IMR-90 (cell line): ENCODE results near the gene RPL36A. TPM values are rescaled to one million over a fixed set of nuclear protein-coding genes. Genes with fewer than 3 reads are reported as not detected.

Source experiments
- ATAC-seq: fragments of 200-7000 bp; cut with Tn5 transposase; 2 replicates; pipeline ENCODE4 v1.9.1; 2020; ENCODE audit warnings: low read depth, mild to moderate bottlenecking, moderate library complexity
- BruUV-seq: library from RNA; stranded (reverse); fragments of 400-500 nt; replicated peaks from 2 replicates; lab custom pipeline; 2021; lab: Mats Ljungman, UMichigan
- CTCF ChIA-PET: fragments of 300-600 bp; formaldehyde crosslinking; extraction: SDS; loops from one replicate; lab custom pipeline; 2021; ENCODE audit warnings: antibody characterized with exemption; lab: Yijun Ruan, JAX
- POLR2A ChIA-PET: fragments of 300-600 bp; sonication (Branson Sonifier 250); formaldehyde crosslinking; loops from one replicate; lab custom pipeline; 2022; ENCODE audit warnings: antibody characterized with exemption; ENCODE audit not compliant: unreplicated experiment; lab: Charles Lee
- DNase-seq: peaks from one replicate; pipeline ENCODE4 v3.0.0; 2013
- H2AFZ ChIP-seq: replicated peaks from 2 replicates; pipeline ENCODE3; 2013; ENCODE audit warnings: low read length, mild to moderate bottlenecking; ENCODE audit not compliant: poor library complexity
- H2AK5ac ChIP-seq: 2 replicates; pipeline ENCODE4 v1.6.1; 2013; ENCODE audit warnings: low read depth, low read length, inconsistent platforms
- H2AK9ac ChIP-seq: replicated peaks from 2 replicates; pipeline ENCODE3; 2013; ENCODE audit warnings: mild to moderate bottlenecking, low read depth, low read length, moderate library complexity; ENCODE audit not compliant: poor library complexity
- H2BK120ac ChIP-seq: 2 replicates; pipeline ENCODE4 v1.6.1; 2013; ENCODE audit warnings: low read depth, low read length, inconsistent platforms
- H2BK15ac ChIP-seq: 3 replicates; pipeline ENCODE4 v1.6.1; 2013; ENCODE audit warnings: low read depth, low read length, inconsistent platforms
- H2BK20ac ChIP-seq: 2 replicates; pipeline ENCODE4 v1.6.1; 2013; ENCODE audit warnings: low read depth, mild to moderate bottlenecking, inconsistent platforms, low read length, moderate library complexity
- H2BK5ac ChIP-seq: 2 replicates; pipeline ENCODE4 v1.6.1; 2013; ENCODE audit warnings: mild to moderate bottlenecking, low read depth, low read length, inconsistent platforms; ENCODE audit not compliant: poor library complexity, severe bottlenecking
- H3K14ac ChIP-seq: replicated peaks from 2 replicates; pipeline ENCODE4 v1.6.1; 2013; ENCODE audit warnings: low read depth, low read length, inconsistent platforms
- H3K18ac ChIP-seq: 2 replicates; pipeline ENCODE4 v1.6.1; 2013; ENCODE audit warnings: low read depth, low read length, control low read depth
- H3K23ac ChIP-seq: 2 replicates; pipeline ENCODE4 v1.6.1; 2013; ENCODE audit warnings: low read depth, low read length, inconsistent platforms
- H3K27ac ChIP-seq: 2 replicates; pipeline ENCODE4 v1.5.1; 2013; ENCODE audit warnings: mild to moderate bottlenecking, control low read depth, low read length; ENCODE audit not compliant: insufficient read depth
- H3K27me3 ChIP-seq: 2 replicates; pipeline ENCODE4 v1.6.1; 2013; ENCODE audit warnings: low read length; ENCODE audit not compliant: control insufficient read depth, insufficient read depth
- H3K36me3 ChIP-seq: 2 replicates; pipeline ENCODE4 v1.6.1; 2013; ENCODE audit warnings: low read length, mixed read lengths; ENCODE audit not compliant: control insufficient read depth, insufficient read depth
- H3K4ac ChIP-seq: 2 replicates; pipeline ENCODE4 v1.6.1; 2013; ENCODE audit warnings: low read depth, low read length, inconsistent platforms
- H3K4me1 ChIP-seq: 2 replicates; pipeline ENCODE4 v1.6.1; 2013; ENCODE audit warnings: low read length, mixed read lengths; ENCODE audit not compliant: control insufficient read depth, insufficient read depth
- H3K4me2 ChIP-seq: 2 replicates; pipeline ENCODE4 v1.6.1; 2013; ENCODE audit warnings: low read depth, mild to moderate bottlenecking, control low read depth, low read length, moderate library complexity
- H3K4me3 ChIP-seq: 2 replicates; pipeline ENCODE4 v1.5.1; 2013; ENCODE audit warnings: low read depth, mild to moderate bottlenecking, control low read depth, low read length, moderate library complexity; ENCODE audit not compliant: insufficient read depth
- H3K56ac ChIP-seq: 2 replicates; pipeline ENCODE4 v1.6.1; 2013; ENCODE audit warnings: low read length, inconsistent platforms; ENCODE audit not compliant: insufficient read depth; ENCODE audit errors: extremely low read depth
- H3K79me1 ChIP-seq, 2 experiments: 2 replicates each; pipeline ENCODE4 v1.6.1; 2013; ENCODE audit warnings: low read length in 2 of 2, inconsistent platforms in 1 of 2, low read depth in 1 of 2
- H3K9ac ChIP-seq: 2 replicates; pipeline ENCODE4 v1.6.1; 2013; ENCODE audit warnings: low read depth, low read length, control low read depth
- H3K9me1 ChIP-seq: 2 replicates; pipeline ENCODE4 v1.6.1; 2013; ENCODE audit warnings: low read length, inconsistent platforms; ENCODE audit not compliant: insufficient read depth
- H3K9me3 ChIP-seq: 2 replicates; pipeline ENCODE4 v1.6.1; 2013; ENCODE audit warnings: low read length; ENCODE audit not compliant: control insufficient read depth, insufficient read depth
- H4K20me1 ChIP-seq: 2 replicates; pipeline ENCODE4 v1.6.1; 2013; ENCODE audit warnings: low read length, inconsistent platforms; ENCODE audit not compliant: insufficient read depth
- H4K5ac ChIP-seq: 2 replicates; pipeline ENCODE4 v1.6.1; 2013; ENCODE audit warnings: mild to moderate bottlenecking, low read depth, low read length, control low read depth
- H4K8ac ChIP-seq, 2 experiments: 2 replicates each; pipeline ENCODE4 v1.6.1; 2013; ENCODE audit warnings: low read depth in 2 of 2, low read length in 2 of 2, control low read depth in 1 of 2, inconsistent platforms in 1 of 2
- H4K91ac ChIP-seq: 2 replicates; pipeline ENCODE4 v1.6.1; 2013; ENCODE audit warnings: low read depth, low read length, inconsistent platforms; ENCODE audit not compliant: insufficient read depth
- BHLHE40 ChIP-seq: fragments of 150-350 bp; IDR thresholded peaks from 2 replicates; pipeline ENCODE4 v1.6.1; 2016; ENCODE audit warnings: mild to moderate bottlenecking, low read depth, low read length
- CEBPB ChIP-seq: IDR thresholded peaks from 2 replicates; pipeline ENCODE4 v1.6.1; 2012; ENCODE audit warnings: low read depth, low read length, improper control_type of control experiment
- FOS ChIP-seq: fragments of 150-350 bp; IDR thresholded peaks from 2 replicates; pipeline ENCODE4 v1.6.1; 2016; ENCODE audit warnings: low read depth, low read length
- MAFK ChIP-seq: IDR thresholded peaks from 2 replicates; pipeline ENCODE4 v1.6.1; 2012; ENCODE audit warnings: low read depth, low read length, improper control_type of control experiment
- MAZ ChIP-seq: IDR thresholded peaks from 2 replicates; pipeline ENCODE4 v1.6.1; 2012; ENCODE audit warnings: low read depth, mild to moderate bottlenecking, low read length, improper control_type of control experiment, moderate library complexity, borderline replicate concordance
- NFE2L2 ChIP-seq: fragments of 150-350 bp; IDR thresholded peaks from 2 replicates; pipeline ENCODE4 v1.6.1; 2016; ENCODE audit warnings: low read depth, mild to moderate bottlenecking, low read length
- RAD21 ChIP-seq: IDR thresholded peaks from 2 replicates; pipeline ENCODE4 v1.6.1; 2012; ENCODE audit warnings: low read length, improper control_type of control experiment
- RCOR1 ChIP-seq: IDR thresholded peaks from 2 replicates; pipeline ENCODE4 v1.6.1; 2012; ENCODE audit warnings: mild to moderate bottlenecking, low read length, improper control_type of control experiment; ENCODE audit not compliant: insufficient replicate concordance
- RFX5 ChIP-seq: IDR thresholded peaks from 2 replicates; pipeline ENCODE4 v1.8.0; 2012; ENCODE audit warnings: low read depth, mild to moderate bottlenecking, low read length, moderate library complexity
- SMC3 ChIP-seq: fragments of 150-350 bp; IDR thresholded peaks from 2 replicates; pipeline ENCODE4 v1.6.1; 2016; ENCODE audit warnings: low read depth, mild to moderate bottlenecking, antibody characterized with exemption, low read length, moderate library complexity
- WGBS, 2 experiments: methylation state at CpG; one replicate each; pipeline versions ENCODE4 v1.1.5 to v1.1.7; 2013; ENCODE audit warnings: missing lambda C conversion rate in 2 of 2; ENCODE audit not compliant: insufficient read length in 1 of 2; ENCODE audit errors: extremely low coverage in 2 of 2; 5-methylcytosine and 5-hydroxymethylcytosine counted together
- dilution Hi-C: fragments of 300-500 bp; cut with HindIII; formaldehyde crosslinking; loops from one replicate; pipeline ENCODE4 v1.14.3; 2018; ENCODE audit warnings: low sequenced_read_pairs; ENCODE audit not compliant: unreplicated experiment
- in situ Hi-C: fragments of 300-500 bp; cut with MboI; formaldehyde crosslinking; loops from 3 replicates; pipeline ENCODE4 v1.14.3; 2019; ENCODE audit warnings: low sequenced_read_pairs, inconsistent platforms, mixed read lengths
- intact Hi-C: fragments of 100-400 bp; cut with micrococcal nuclease; formaldehyde crosslinking; loops from 2 replicates; pipeline ENCODE4 v1.10.0; 2022
- polyA plus RNA-seq, 3 experiments: library from polyadenylated mRNA; depleted of rRNA; stranded (reverse); fragments of >200 nt; gene quantifications; 2 replicates each; pipeline ENCODE4 v1.2.3, GENCODE V29; 2012; ENCODE audit warnings: low replicate concordance in 1 of 3
- total RNA-seq: library from RNA; depleted of rRNA; stranded (reverse); fragments of >200 nt; gene quantifications from 2 replicates; pipeline ENCODE4 v1.2.3, GENCODE V29; 2012
- TF ChIP-seq, protein P1 (sequence below): fragments of 150-350 bp; IDR thresholded peaks from 2 replicates; pipeline ENCODE4 v1.6.1; 2016; ENCODE audit warnings: low read depth, mild to moderate bottlenecking, low read length, moderate library complexity, borderline replicate concordance
- TF ChIP-seq, protein P2 (sequence below): conservative IDR thresholded peaks from 2 replicates; pipeline ENCODE4 v1.5.1; 2012; ENCODE audit warnings: mild to moderate bottlenecking, low read depth, low read length, improper control_type of control experiment
- TF ChIP-seq, protein P3 (sequence below): fragments of 150-350 bp; IDR thresholded peaks from 2 replicates; pipeline ENCODE4 v1.6.1; 2017; ENCODE audit warnings: mild to moderate bottlenecking, antibody characterized with exemption, low read length, low read depth

The RPL36A gene
- total and polyA plus RNA-seq, 2 of the 4 experiments (the other 2 are of a cell fraction) = 677 to 2,412 TPM

DNA sequence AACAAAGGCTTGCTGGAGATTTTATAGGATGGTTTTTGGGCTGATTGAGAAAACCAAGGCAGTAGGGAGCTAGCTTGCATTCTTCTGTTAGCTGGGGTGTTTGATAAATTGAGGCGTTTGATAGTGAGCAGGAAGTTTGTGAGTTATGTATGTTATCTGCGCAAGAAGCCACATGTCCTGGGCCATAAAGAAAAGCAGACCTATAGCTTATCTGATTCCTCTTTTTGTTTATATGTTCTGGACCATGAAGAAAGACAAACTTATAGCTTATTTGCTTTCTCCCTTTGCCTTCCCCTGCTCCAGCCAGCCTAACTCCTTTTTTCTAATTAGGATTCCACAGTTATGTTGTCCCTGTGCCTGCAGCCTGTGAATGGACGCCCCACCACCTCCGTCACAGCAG, 26.4 kb downstream of the RPL36A start:
- dilution Hi-C loops (no loop called here), intact Hi-C loops (loop anchor here (2.0 to 5.0 kb wide), 3 partner anchors 65 to 175 kb away; partner anchors contain the start of gene ARMCX1), in situ Hi-C loops (loop anchor here (5.0 kb wide), 1 partner anchor 380 kb away; no protein-coding TSS in a partner anchor)
- Histone ChIP-seq H3K4me1 (peaks cover 4% of the 10 kb centered on the region; the same call in 1 of the 2 replicates), H3K79me1 (peaks cover 0 to 1% of the 10 kb centered on the region in 2 experiments; a peak in 1 of 4 replicates), H3K4me3 (no peak overlapping the region), H3K4ac (no peak overlapping the region), H3K4me2 (no peak overlapping the region), H3K56ac (no peak overlapping the region), H3K14ac (no peak overlapping the region), H2BK5ac (no peak overlapping the region), H2BK15ac (no peak overlapping the region), H4K20me1 (peaks cover 5% of the 10 kb centered on the region; the same call in 1 of the 2 replicates), H3K27me3 (peaks cover 2% of the 10 kb centered on the region; the same call in 1 of the 2 replicates), H4K8ac (peak overlapping the region; percentile 97 to 99), H2BK20ac (no peak overlapping the region), H3K18ac (no peak overlapping the region), H2AFZ (peak overlapping the region; percentile 46), H2AK5ac (peak overlapping the region; percentile 17; the same call in 1 of the 2 replicates), H3K23ac (no peak overlapping the region), H3K36me3 (peaks cover 9% of the 10 kb centered on the region), H4K91ac (no peak overlapping the region), H2AK9ac (no peak overlapping the region), H3K9ac (no peak overlapping the region), H3K9me1 (no peaks in the 10 kb centered on the region), H4K5ac (peak overlapping the region; percentile 66; the same call in 1 of the 2 replicates), H3K27ac (no peak overlapping the region), H2BK120ac (0 out of 2 replicates have a peak overlapping the region, but pooled peaks have one; percentile 19), H3K9me3 (no peaks in the 10 kb centered on the region)
- ChIA-PET POLR2A (no interaction called here), CTCF (no interaction called here)
- DNase-seq (no peak), ATAC-seq (no peak)
- no CpG with 5 or more reads among the region's 4 CpGs for WGBS, 2 experiments
- no peak for TF ChIP-seq RCOR1
- TF ChIP-seq, protein P1, sequence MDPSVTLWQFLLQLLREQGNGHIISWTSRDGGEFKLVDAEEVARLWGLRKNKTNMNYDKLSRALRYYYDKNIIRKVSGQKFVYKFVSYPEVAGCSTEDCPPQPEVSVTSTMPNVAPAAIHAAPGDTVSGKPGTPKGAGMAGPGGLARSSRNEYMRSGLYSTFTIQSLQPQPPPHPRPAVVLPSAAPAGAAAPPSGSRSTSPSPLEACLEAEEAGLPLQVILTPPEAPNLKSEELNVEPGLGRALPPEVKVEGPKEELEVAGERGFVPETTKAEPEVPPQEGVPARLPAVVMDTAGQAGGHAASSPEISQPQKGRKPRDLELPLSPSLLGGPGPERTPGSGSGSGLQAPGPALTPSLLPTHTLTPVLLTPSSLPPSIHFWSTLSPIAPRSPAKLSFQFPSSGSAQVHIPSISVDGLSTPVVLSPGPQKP = no peak
- TF ChIP-seq SMC3 = no peak
- no peak for TF ChIP-seq CEBPB
- TF ChIP-seq, protein P2, sequence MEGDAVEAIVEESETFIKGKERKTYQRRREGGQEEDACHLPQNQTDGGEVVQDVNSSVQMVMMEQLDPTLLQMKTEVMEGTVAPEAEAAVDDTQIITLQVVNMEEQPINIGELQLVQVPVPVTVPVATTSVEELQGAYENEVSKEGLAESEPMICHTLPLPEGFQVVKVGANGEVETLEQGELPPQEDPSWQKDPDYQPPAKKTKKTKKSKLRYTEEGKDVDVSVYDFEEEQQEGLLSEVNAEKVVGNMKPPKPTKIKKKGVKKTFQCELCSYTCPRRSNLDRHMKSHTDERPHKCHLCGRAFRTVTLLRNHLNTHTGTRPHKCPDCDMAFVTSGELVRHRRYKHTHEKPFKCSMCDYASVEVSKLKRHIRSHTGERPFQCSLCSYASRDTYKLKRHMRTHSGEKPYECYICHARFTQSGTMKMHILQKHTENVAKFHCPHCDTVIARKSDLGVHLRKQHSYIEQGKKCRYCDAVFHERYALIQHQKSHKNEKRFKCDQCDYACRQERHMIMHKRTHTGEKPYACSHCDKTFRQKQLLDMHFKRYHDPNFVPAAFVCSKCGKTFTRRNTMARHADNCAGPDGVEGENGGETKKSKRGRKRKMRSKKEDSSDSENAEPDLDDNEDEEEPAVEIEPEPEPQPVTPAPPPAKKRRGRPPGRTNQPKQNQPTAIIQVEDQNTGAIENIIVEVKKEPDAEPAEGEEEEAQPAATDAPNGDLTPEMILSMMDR = no peak
- no peak for TF ChIP-seq MAZ
- no peak for TF ChIP-seq RFX5
- TF ChIP-seq MAFK = no peak
- no peak for TF ChIP-seq NFE2L2
- TF ChIP-seq FOS = no peak
- TF ChIP-seq, protein P3, sequence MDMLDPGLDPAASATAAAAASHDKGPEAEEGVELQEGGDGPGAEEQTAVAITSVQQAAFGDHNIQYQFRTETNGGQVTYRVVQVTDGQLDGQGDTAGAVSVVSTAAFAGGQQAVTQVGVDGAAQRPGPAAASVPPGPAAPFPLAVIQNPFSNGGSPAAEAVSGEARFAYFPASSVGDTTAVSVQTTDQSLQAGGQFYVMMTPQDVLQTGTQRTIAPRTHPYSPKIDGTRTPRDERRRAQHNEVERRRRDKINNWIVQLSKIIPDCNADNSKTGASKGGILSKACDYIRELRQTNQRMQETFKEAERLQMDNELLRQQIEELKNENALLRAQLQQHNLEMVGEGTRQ = no peak
- no peak for TF ChIP-seq BHLHE40
- TF ChIP-seq RAD21 = no peak
- BruUV-seq = no TSS peak
